H1 (cell line): ENCODE measurements around the gene TBC1D30. TPM values are rescaled to one million over a fixed set of nuclear protein-coding genes. Genes with fewer than 3 reads are reported as not detected.

Source experiments
- ASH2L ChIP-seq: fragments of 200-600, 300-600 bp; sonication (generic); IDR thresholded peaks from one replicate; pipeline ENCODE4 v1.7.1; 2017; ENCODE audit warnings: low read length
- BCL11A ChIP-seq, 2 experiments: IDR thresholded peaks; one replicate each; pipeline ENCODE4 v1.6.1; 2011; ENCODE audit warnings: low read depth in 2 of 2, low read length in 2 of 2, mild to moderate bottlenecking in 2 of 2
- HDAC2 ChIP-seq, 2 experiments: fragments of 300-600 bp in 1 of 2; sonication (generic) in 1 of 2; IDR thresholded peaks; 2 replicates each; pipeline ENCODE4 v1.6.1; 2011 to 2012; ENCODE audit warnings: low read depth in 2 of 2, low read length in 2 of 2, mild to moderate bottlenecking in 2 of 2, moderate library complexity in 2 of 2, borderline replicate concordance in 1 of 2, inconsistent platforms in 1 of 2
- NRF1 ChIP-seq: IDR thresholded peaks from 2 replicates; pipeline ENCODE4 v1.6.1; 2011; ENCODE audit warnings: mild to moderate bottlenecking, low read depth, low read length, improper control_type of control experiment
- RXRA ChIP-seq: IDR thresholded peaks from 2 replicates; pipeline ENCODE4 v1.6.1; 2011; ENCODE audit warnings: low read depth, mild to moderate bottlenecking, low read length, moderate library complexity; ENCODE audit not compliant: insufficient read depth
- SIN3A ChIP-seq, 2 experiments: IDR thresholded peaks in 1 of 2; conservative IDR thresholded peaks in 1 of 2; 2 replicates each; pipeline ENCODE4 v1.6.1; 2011 to 2012; ENCODE audit warnings: low read length in 2 of 2, improper control_type of control experiment in 1 of 2, low read depth in 1 of 2, mild to moderate bottlenecking in 1 of 2
- TEAD4 ChIP-seq: IDR thresholded peaks from 2 replicates; pipeline ENCODE4 v1.6.1; 2012; ENCODE audit warnings: low read depth, low read length, inconsistent platforms, mixed read lengths
- polyA plus RNA-seq, 7 experiments: library from polyadenylated mRNA; depleted of rRNA in 3 of 7; stranded (reverse) in 5 of 7; unstranded in 2 of 7; fragments of >200 nt in 5 of 7; fragments of 200-250 nt in 2 of 7; gene quantifications; 1 replicate in 5 of 7; 2 replicates in 1 of 7; 4 replicates in 1 of 7; pipeline versions ENCODE4 v1.2.1 to v1.2.3, GENCODE V29; 2011 to 2013; ENCODE audit warnings: missing spikeins in 2 of 7, mixed read lengths in 2 of 7
- total RNA-seq: library from RNA; stranded (reverse); fragmentation: NEBNext Ultra II Directional; extraction: Animal tissue kit (Norgen Biotek cat#: 25700); gene quantifications from 2 replicates; pipeline ENCODE4 v1.2.1, GENCODE V29; 2021
- TF ChIP-seq, protein P1 (sequence below): fragments of 300-600 bp; sonication (generic); IDR thresholded peaks from 2 replicates; pipeline ENCODE4 v1.7.1; 2012; ENCODE audit warnings: low read length, moderate library complexity, mild to moderate bottlenecking, inconsistent platforms; ENCODE audit not compliant: insufficient replicate concordance
- TF ChIP-seq, protein P2 (sequence below): IDR thresholded peaks from 2 replicates; pipeline ENCODE4 v1.6.1; 2012; ENCODE audit warnings: inconsistent platforms

The TBC1D30 gene
- total and polyA plus RNA-seq, 2 of the 8 experiments (the other 6 are each of a cell fraction or from before 2014, with no cell fraction given) = 2.8 to 5.5 TPM

DNA sequence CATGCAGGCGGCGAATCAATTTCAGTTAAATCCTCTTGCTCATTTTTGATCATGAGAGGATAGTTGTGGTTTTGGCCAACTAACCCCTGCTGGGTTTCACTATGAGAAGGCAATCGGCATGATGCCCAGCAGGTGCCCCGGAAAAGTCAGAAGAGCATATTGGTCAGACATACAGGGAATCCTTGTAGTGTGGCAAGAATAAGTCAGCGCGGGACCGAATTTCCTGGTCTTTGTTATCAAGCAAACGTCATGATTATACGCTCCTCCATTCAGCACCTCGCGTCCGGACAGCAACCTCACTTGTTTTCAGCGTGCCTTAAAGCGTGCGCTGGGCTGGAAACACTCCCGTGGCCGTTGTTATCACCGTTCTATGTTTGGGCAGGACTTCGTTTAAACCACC lies 1.8 kb downstream of the TBC1D30 start (continued):
- TF ChIP-seq, protein P1, sequence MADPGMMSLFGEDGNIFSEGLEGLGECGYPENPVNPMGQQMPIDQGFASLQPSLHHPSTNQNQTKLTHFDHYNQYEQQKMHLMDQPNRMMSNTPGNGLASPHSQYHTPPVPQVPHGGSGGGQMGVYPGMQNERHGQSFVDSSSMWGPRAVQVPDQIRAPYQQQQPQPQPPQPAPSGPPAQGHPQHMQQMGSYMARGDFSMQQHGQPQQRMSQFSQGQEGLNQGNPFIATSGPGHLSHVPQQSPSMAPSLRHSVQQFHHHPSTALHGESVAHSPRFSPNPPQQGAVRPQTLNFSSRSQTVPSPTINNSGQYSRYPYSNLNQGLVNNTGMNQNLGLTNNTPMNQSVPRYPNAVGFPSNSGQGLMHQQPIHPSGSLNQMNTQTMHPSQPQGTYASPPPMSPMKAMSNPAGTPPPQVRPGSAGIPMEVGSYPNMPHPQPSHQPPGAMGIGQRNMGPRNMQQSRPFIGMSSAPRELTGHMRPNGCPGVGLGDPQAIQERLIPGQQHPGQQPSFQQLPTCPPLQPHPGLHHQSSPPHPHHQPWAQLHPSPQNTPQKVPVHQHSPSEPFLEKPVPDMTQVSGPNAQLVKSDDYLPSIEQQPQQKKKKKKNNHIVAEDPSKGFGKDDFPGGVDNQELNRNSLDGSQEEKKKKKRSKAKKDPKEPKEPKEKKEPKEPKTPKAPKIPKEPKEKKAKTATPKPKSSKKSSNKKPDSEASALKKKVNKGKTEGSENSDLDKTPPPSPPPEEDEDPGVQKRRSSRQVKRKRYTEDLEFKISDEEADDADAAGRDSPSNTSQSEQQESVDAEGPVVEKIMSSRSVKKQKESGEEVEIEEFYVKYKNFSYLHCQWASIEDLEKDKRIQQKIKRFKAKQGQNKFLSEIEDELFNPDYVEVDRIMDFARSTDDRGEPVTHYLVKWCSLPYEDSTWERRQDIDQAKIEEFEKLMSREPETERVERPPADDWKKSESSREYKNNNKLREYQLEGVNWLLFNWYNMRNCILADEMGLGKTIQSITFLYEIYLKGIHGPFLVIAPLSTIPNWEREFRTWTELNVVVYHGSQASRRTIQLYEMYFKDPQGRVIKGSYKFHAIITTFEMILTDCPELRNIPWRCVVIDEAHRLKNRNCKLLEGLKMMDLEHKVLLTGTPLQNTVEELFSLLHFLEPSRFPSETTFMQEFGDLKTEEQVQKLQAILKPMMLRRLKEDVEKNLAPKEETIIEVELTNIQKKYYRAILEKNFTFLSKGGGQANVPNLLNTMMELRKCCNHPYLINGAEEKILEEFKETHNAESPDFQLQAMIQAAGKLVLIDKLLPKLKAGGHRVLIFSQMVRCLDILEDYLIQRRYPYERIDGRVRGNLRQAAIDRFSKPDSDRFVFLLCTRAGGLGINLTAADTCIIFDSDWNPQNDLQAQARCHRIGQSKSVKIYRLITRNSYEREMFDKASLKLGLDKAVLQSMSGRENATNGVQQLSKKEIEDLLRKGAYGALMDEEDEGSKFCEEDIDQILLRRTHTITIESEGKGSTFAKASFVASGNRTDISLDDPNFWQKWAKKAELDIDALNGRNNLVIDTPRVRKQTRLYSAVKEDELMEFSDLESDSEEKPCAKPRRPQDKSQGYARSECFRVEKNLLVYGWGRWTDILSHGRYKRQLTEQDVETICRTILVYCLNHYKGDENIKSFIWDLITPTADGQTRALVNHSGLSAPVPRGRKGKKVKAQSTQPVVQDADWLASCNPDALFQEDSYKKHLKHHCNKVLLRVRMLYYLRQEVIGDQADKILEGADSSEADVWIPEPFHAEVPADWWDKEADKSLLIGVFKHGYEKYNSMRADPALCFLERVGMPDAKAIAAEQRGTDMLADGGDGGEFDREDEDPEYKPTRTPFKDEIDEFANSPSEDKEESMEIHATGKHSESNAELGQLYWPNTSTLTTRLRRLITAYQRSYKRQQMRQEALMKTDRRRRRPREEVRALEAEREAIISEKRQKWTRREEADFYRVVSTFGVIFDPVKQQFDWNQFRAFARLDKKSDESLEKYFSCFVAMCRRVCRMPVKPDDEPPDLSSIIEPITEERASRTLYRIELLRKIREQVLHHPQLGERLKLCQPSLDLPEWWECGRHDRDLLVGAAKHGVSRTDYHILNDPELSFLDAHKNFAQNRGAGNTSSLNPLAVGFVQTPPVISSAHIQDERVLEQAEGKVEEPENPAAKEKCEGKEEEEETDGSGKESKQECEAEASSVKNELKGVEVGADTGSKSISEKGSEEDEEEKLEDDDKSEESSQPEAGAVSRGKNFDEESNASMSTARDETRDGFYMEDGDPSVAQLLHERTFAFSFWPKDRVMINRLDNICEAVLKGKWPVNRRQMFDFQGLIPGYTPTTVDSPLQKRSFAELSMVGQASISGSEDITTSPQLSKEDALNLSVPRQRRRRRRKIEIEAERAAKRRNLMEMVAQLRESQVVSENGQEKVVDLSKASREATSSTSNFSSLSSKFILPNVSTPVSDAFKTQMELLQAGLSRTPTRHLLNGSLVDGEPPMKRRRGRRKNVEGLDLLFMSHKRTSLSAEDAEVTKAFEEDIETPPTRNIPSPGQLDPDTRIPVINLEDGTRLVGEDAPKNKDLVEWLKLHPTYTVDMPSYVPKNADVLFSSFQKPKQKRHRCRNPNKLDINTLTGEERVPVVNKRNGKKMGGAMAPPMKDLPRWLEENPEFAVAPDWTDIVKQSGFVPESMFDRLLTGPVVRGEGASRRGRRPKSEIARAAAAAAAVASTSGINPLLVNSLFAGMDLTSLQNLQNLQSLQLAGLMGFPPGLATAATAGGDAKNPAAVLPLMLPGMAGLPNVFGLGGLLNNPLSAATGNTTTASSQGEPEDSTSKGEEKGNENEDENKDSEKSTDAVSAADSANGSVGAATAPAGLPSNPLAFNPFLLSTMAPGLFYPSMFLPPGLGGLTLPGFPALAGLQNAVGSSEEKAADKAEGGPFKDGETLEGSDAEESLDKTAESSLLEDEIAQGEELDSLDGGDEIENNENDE = no peak
- TF ChIP-seq SIN3A (conservative IDR thresholded peaks at IDR 0.05 in 1 of 2, IDR thresholded peaks at IDR 0.05 in 1 of 2; ENCODE audit: low read depth in 1 of 2, low read length in 2 of 2) = peak; percentile 99
- TF ChIP-seq, protein P2, sequence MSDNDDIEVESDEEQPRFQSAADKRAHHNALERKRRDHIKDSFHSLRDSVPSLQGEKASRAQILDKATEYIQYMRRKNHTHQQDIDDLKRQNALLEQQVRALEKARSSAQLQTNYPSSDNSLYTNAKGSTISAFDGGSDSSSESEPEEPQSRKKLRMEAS = peak; percentile 97
- TF ChIP-seq RXRA = no peak
- TF ChIP-seq HDAC2 (IDR thresholded peaks at IDR 0.05; ENCODE audit: borderline replicate concordance in 1 of 2, low read depth in 2 of 2, low read length in 2 of 2) = peak; percentile 94 to 96; a peak in 3 of 4 replicates
- no peak for TF ChIP-seq NRF1
- TF ChIP-seq TEAD4 = peak; percentile 46; the same call in 1 of the 2 replicates
- no peak for TF ChIP-seq BCL11A (IDR thresholded peaks at IDR 0.05; ENCODE audit: low read depth in 2 of 2, low read length in 2 of 2)
- no peak for TF ChIP-seq ASH2L
